ACHN (cell line): ENCODE measurements around the gene PINLYP.
"Not testable (repeated sequence)": the region's sequence is repeated elsewhere in the genome, so short reads cannot be mapped to it uniquely, and the experiment has no call there.

Experiments used
- DNase-seq: peaks from one replicate; pipeline ENCODE4 v3.0.0-alpha.2; 2015
- in situ Hi-C: cut with HindIII; loops from 2 replicates; pipeline ENCODE4 v1.10.0; 2017; ENCODE audit warnings: low sequenced_read_pairs, low pct_ligation_motif_present, low pct_unique_long_range_greater_than_20kb

Gene PINLYP

GRCh38 chr19:43574424-43575155 is 1.0 kb upstream of the PINLYP start:
- DNase-seq, result peak; percentile 86
- in situ Hi-C loops, result no loop called here

GRCh38 chr19:43575955-43576878 is 616 bp downstream of the PINLYP start:
- no peak for DNase-seq
- in situ Hi-C loops, result no loop called here

- DNase-seq, result no peak
- in situ Hi-C loops, result no loop called here
Measured at GRCh38 chr19:43578787-43579186, 3.2 kb downstream of the PINLYP start.

GRCh38 chr19:43581467-43581866 is 5.9 kb downstream of the PINLYP start:
- in situ Hi-C loops, result no loop called here
- DNase-seq, result no peak

- in situ Hi-C loops, result no loop called here
- no peak for DNase-seq
Measured at GRCh38 chr19:43582495-43582894, 6.9 kb downstream of the PINLYP start.

- DNase-seq, result peak; percentile 38
- in situ Hi-C loops, result no loop called here
Measured at GRCh38 chr19:43584484-43584883, 8.9 kb downstream of the PINLYP start.

- in situ Hi-C loops, result no loop called here
- DNase-seq, result no peak
Measured at GRCh38 chr19:43586346-43586745, 10.7 kb downstream of the PINLYP start.

GRCh38 chr19:43587029-43587428 is 11.4 kb downstream of the PINLYP start:
- in situ Hi-C loops, DNase-seq: not testable (repeated sequence)

- no peak for DNase-seq
- in situ Hi-C loops, result no loop called here
Measured at GRCh38 chr19:43589277-43589676, 13.7 kb downstream of the PINLYP start.

- in situ Hi-C loops, result no loop called here
- no peak for DNase-seq
Measured at GRCh38 chr19:43589678-43590077, 14.1 kb downstream of the PINLYP start.

- in situ Hi-C loops, result no loop called here
- DNase-seq, result no peak
Measured at GRCh38 chr19:43591904-43592772, 16.5 kb downstream of the PINLYP start.

- in situ Hi-C loops, result no loop called here
Measured at GRCh38 chr19:43592800-43593350, 17.3 kb downstream of the PINLYP start.

GRCh38 chr19:43594081-43594697 is 18.6 kb downstream of the PINLYP start:
- DNase-seq, result no peak
- in situ Hi-C loops, result no loop called here

More at GRCh38 chr19:43592800-43593350, 17.3 kb downstream of the PINLYP start:
- DNase-seq, result no peak

- in situ Hi-C loops, result no loop called here
- peak; percentile 22 for DNase-seq
Measured at GRCh38 chr19:43594710-43595604, 19.4 kb downstream of the PINLYP start.

GRCh38 chr19:43595605-43595998 is 20.0 kb downstream of the PINLYP start:
- no peak for DNase-seq
- in situ Hi-C loops, result no loop called here

- peak; percentile 99 for DNase-seq
- in situ Hi-C loops, result no loop called here
Measured at GRCh38 chr19:43595999-43596841, 20.6 kb downstream of the PINLYP start, which contains the start of the genes IRGQ and ZNF576. TSS of gene IRGQ (minus strand) at chr19:43596134. CDS start at chr19:43595338, 796 bp downstream. TSS of gene ZNF576 (plus strand) at chr19:43596595. CDS start at chr19:43597109, 514 bp downstream.
